ENCODE measurements around the gene KDM1A.
A peak's percentile ranks its signal among the peaks of the same experiment; 100 is the strongest.
"Not testable (repeated sequence)": the region's sequence is repeated elsewhere in the genome, so short reads cannot be mapped to it uniquely, and the experiment has no call there.

The KDM1A gene

GRCh38 chr1:23019094-23019862 lies at the start of gene KDM1A:
KDM1A (plus strand) TSS chr1:23019468; CDS start chr1:23019597, 129 bp downstream.
- DNase-seq (ENCODE audit: low read depth in 2 of 2), result peak; percentile 89 to 91

GRCh38 chr1:22970096-22970495 lies 49.2 kb upstream of the KDM1A start:
- no peak for DNase-seq (ENCODE audit: low read depth in 2 of 2)

- DNase-seq (ENCODE audit: low read depth in 2 of 2), result no peak
These were observed 48.1 kb upstream of the KDM1A start for GRCh38 chr1:22971161-22971560.

GRCh38 chr1:22971611-22972405 lies 47.5 kb upstream of the KDM1A start:
- DNase-seq (ENCODE audit: low read depth in 2 of 2), result no peak

GRCh38 chr1:22972760-22973159 lies 46.5 kb upstream of the KDM1A start, which contains the start of gene LACTBL1:
LACTBL1 (minus strand) TSS chr1:22972866; CDS start chr1:22972316, 550 bp downstream.
- DNase-seq (ENCODE audit: low read depth in 2 of 2), result no peak

- no peak for DNase-seq (ENCODE audit: low read depth in 2 of 2)
These were observed 43.6 kb upstream of the KDM1A start for GRCh38 chr1:22975694-22976093.

- no peak for DNase-seq (ENCODE audit: low read depth in 2 of 2)
These were observed 43.2 kb upstream of the KDM1A start for GRCh38 chr1:22976127-22976460.

GRCh38 chr1:22976461-22977243 lies 42.6 kb upstream of the KDM1A start:
- DNase-seq (ENCODE audit: low read depth in 2 of 2), result peak in 1 of 2 donors; percentile 16

GRCh38 chr1:22978299-22978698 lies 41.0 kb upstream of the KDM1A start:
- no peak for DNase-seq (ENCODE audit: low read depth in 2 of 2)

GRCh38 chr1:22980471-22980790 lies 38.8 kb upstream of the KDM1A start:
- DNase-seq (ENCODE audit: low read depth in 2 of 2), result not testable (repeated sequence)

- no peak for DNase-seq (ENCODE audit: low read depth in 2 of 2)
These were observed 35.3 kb upstream of the KDM1A start for GRCh38 chr1:22983944-22984343.

GRCh38 chr1:22992384-22992783 lies 26.9 kb upstream of the KDM1A start:
- DNase-seq (ENCODE audit: low read depth in 2 of 2), result not testable (repeated sequence)

GRCh38 chr1:22993220-22993795 lies 26.0 kb upstream of the KDM1A start:
- DNase-seq (ENCODE audit: low read depth in 2 of 2), result not testable (repeated sequence)

- DNase-seq (ENCODE audit: low read depth in 2 of 2), result no peak
These were observed 23.5 kb upstream of the KDM1A start for GRCh38 chr1:22995774-22996173.

- not testable (repeated sequence) for DNase-seq (ENCODE audit: low read depth in 2 of 2)
These were observed 21.7 kb upstream of the KDM1A start for GRCh38 chr1:22997528-22997927.

GRCh38 chr1:23000133-23000532 lies 19.1 kb upstream of the KDM1A start:
- not testable (repeated sequence) for DNase-seq (ENCODE audit: low read depth in 2 of 2)

- DNase-seq (ENCODE audit: low read depth in 2 of 2), result not testable (repeated sequence)
These were observed 17.1 kb upstream of the KDM1A start for GRCh38 chr1:23002218-23002617.

- no peak for DNase-seq (ENCODE audit: low read depth in 2 of 2)
These were observed 15.2 kb upstream of the KDM1A start for GRCh38 chr1:23004112-23004511.

GRCh38 chr1:23004769-23005168 lies 14.5 kb upstream of the KDM1A start:
- not testable (repeated sequence) for DNase-seq (ENCODE audit: low read depth in 2 of 2)

- no peak for DNase-seq (ENCODE audit: low read depth in 2 of 2)
These were observed 12.2 kb upstream of the KDM1A start for GRCh38 chr1:23007106-23007505.

GRCh38 chr1:23008901-23009300 lies 10.4 kb upstream of the KDM1A start:
- no peak for DNase-seq (ENCODE audit: low read depth in 2 of 2)

GRCh38 chr1:23010025-23010424 lies 9.2 kb upstream of the KDM1A start:
- not testable (repeated sequence) for DNase-seq (ENCODE audit: low read depth in 2 of 2)
